ENCODE results near the gene CHI3L1.

Gene CHI3L1

GRCh38 chr1:203140743-203141520 is 45.6 kb downstream of the CHI3L1 start:
- TF ChIP-seq, protein P1, sequence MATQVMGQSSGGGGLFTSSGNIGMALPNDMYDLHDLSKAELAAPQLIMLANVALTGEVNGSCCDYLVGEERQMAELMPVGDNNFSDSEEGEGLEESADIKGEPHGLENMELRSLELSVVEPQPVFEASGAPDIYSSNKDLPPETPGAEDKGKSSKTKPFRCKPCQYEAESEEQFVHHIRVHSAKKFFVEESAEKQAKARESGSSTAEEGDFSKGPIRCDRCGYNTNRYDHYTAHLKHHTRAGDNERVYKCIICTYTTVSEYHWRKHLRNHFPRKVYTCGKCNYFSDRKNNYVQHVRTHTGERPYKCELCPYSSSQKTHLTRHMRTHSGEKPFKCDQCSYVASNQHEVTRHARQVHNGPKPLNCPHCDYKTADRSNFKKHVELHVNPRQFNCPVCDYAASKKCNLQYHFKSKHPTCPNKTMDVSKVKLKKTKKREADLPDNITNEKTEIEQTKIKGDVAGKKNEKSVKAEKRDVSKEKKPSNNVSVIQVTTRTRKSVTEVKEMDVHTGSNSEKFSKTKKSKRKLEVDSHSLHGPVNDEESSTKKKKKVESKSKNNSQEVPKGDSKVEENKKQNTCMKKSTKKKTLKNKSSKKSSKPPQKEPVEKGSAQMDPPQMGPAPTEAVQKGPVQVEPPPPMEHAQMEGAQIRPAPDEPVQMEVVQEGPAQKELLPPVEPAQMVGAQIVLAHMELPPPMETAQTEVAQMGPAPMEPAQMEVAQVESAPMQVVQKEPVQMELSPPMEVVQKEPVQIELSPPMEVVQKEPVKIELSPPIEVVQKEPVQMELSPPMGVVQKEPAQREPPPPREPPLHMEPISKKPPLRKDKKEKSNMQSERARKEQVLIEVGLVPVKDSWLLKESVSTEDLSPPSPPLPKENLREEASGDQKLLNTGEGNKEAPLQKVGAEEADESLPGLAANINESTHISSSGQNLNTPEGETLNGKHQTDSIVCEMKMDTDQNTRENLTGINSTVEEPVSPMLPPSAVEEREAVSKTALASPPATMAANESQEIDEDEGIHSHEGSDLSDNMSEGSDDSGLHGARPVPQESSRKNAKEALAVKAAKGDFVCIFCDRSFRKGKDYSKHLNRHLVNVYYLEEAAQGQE (IDR thresholded peaks at IDR 0.05; ENCODE audit: insufficient read depth in 1 of 2, low read depth in 2 of 2, low read length in 2 of 2), result no peak
- TF ChIP-seq POLR2AphosphoS5 (IDR thresholded peaks at IDR 0.05; ENCODE audit: low read depth, low read length) (no peak), TAF1 (IDR thresholded peaks at IDR 0.05; ENCODE audit: borderline replicate concordance, insufficient read depth, low read length) (no peak), FOXP2 (optimal IDR thresholded peaks at IDR 0.05; ENCODE audit: borderline replicate concordance, extremely low read depth, extremely low read length, insufficient read depth) (no peak), SIN3A (IDR thresholded peaks at IDR 0.05; ENCODE audit: borderline replicate concordance, insufficient read depth, low read length) (no peak)

- TF ChIP-seq SIN3A (IDR thresholded peaks at IDR 0.05; ENCODE audit: borderline replicate concordance, insufficient read depth, low read length), result no peak
- TF ChIP-seq FOXP2 (optimal IDR thresholded peaks at IDR 0.05; ENCODE audit: borderline replicate concordance, extremely low read depth, extremely low read length, insufficient read depth), result no peak
- TF ChIP-seq, protein P1 (IDR thresholded peaks at IDR 0.05; ENCODE audit: insufficient read depth in 1 of 2, low read depth in 2 of 2, low read length in 2 of 2), result no peak
- TF ChIP-seq TAF1 (IDR thresholded peaks at IDR 0.05; ENCODE audit: borderline replicate concordance, insufficient read depth, low read length), result no peak
- no peak for TF ChIP-seq POLR2AphosphoS5 (IDR thresholded peaks at IDR 0.05; ENCODE audit: low read depth, low read length)
These were observed 46.5 kb downstream of the CHI3L1 start for GRCh38 chr1:203139976-203140475.

DNA sequence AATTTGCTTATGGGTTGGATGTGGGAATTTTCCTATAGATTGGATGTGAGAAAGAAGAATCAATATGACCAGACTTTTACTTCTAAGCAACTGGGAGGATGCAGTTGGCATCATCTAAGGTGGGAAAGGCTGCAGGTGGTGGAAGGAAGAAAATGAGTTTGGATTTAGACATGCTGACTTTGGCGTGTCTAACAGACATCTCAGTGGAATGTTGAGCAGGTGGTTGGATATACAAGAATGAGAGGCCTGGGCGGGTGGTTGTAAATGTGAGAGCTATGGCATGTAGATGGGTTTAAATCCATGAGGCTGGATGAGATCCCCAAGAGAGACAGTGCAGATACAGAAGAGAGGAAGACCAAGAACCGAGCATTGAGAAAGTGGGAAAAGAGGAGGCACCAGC is 48.4 kb downstream of the CHI3L1 start:
- TF ChIP-seq, protein P1 (IDR thresholded peaks at IDR 0.05; ENCODE audit: insufficient read depth in 1 of 2, low read depth in 2 of 2, low read length in 2 of 2), result no peak
- no peak for TF ChIP-seq SIN3A (IDR thresholded peaks at IDR 0.05; ENCODE audit: borderline replicate concordance, insufficient read depth, low read length)
- TF ChIP-seq POLR2AphosphoS5 (IDR thresholded peaks at IDR 0.05; ENCODE audit: low read depth, low read length), result no peak
- TF ChIP-seq TAF1 (IDR thresholded peaks at IDR 0.05; ENCODE audit: borderline replicate concordance, insufficient read depth, low read length), result no peak
- no peak for TF ChIP-seq FOXP2 (optimal IDR thresholded peaks at IDR 0.05; ENCODE audit: borderline replicate concordance, extremely low read depth, extremely low read length, insufficient read depth)

DNA sequence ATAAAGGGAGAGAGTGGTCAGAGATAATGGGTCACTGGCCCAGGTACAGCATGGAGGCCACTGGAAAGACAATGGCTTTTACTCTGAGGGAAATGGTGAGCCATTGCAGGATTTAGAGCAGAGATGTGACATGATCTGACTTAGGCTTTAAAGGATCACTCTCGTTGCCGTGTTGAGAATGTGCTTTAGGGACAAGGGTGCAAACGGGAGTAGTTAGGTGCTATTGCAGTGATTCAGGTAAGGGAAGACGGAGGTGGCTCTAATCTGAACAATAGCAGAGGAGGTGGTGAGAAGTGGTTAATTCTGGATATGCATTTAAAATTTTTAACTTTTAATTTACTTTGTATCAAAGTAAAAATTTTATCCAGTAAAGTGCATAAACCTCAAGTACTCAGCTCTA is 49.2 kb downstream of the CHI3L1 start:
- no peak for TF ChIP-seq POLR2AphosphoS5 (IDR thresholded peaks at IDR 0.05; ENCODE audit: low read depth, low read length)
- TF ChIP-seq TAF1 (IDR thresholded peaks at IDR 0.05; ENCODE audit: borderline replicate concordance, insufficient read depth, low read length), result no peak
- TF ChIP-seq FOXP2 (optimal IDR thresholded peaks at IDR 0.05; ENCODE audit: borderline replicate concordance, extremely low read depth, extremely low read length, insufficient read depth), result no peak
- TF ChIP-seq, protein P1 (IDR thresholded peaks at IDR 0.05; ENCODE audit: insufficient read depth in 1 of 2, low read depth in 2 of 2, low read length in 2 of 2), result no peak
- no peak for TF ChIP-seq SIN3A (IDR thresholded peaks at IDR 0.05; ENCODE audit: borderline replicate concordance, insufficient read depth, low read length)

All from PFSK-1 (cell line).